GM21529 (cell line): ENCODE data around the gene DCLRE1B.
"Not testable (repeated sequence)": the region's sequence is repeated elsewhere in the genome, so short reads cannot be mapped to it uniquely, and the experiment has no call there.

Experiments
- ATAC-seq: cut with Tn5 transposase; IDR thresholded peaks from one replicate; pipeline ENCODE4 v1.9.1; 2021; ENCODE audit not compliant: unreplicated experiment

DCLRE1B gene

DNA sequence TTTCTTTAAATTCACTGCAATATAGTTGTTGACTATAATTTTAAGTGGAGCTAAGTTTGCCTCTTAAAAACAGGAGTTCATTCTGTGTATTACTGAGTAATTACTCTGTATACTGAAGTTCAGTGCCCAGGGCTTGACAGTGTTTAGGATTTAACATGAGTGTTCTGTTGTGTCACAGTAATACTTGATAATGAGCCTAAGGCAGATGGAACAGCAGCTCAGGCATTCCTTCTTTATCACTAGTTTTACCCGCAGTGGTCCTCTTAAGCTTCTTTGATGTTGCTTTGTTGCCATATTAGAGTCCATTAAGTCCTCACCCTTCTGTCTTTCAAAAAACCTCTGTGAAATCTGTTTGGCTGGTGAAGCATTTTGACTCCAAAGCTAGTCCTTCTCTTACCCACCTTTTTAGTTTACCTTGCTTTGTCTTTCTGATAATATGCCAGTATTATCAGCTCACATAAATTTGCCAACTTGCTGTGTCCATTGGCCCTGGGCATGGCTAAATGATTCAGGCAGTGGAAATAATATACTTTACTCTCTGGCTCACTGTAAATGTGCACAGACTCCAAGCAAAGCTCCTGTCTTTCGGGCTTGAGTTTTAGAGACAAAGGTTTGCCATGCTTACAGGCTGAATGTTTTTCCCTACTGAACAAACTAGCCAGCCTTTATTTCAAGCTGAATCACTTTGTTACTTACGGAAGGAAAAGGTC is 41.7 kb downstream of the DCLRE1B start:
- no peak for ATAC-seq

DNA sequence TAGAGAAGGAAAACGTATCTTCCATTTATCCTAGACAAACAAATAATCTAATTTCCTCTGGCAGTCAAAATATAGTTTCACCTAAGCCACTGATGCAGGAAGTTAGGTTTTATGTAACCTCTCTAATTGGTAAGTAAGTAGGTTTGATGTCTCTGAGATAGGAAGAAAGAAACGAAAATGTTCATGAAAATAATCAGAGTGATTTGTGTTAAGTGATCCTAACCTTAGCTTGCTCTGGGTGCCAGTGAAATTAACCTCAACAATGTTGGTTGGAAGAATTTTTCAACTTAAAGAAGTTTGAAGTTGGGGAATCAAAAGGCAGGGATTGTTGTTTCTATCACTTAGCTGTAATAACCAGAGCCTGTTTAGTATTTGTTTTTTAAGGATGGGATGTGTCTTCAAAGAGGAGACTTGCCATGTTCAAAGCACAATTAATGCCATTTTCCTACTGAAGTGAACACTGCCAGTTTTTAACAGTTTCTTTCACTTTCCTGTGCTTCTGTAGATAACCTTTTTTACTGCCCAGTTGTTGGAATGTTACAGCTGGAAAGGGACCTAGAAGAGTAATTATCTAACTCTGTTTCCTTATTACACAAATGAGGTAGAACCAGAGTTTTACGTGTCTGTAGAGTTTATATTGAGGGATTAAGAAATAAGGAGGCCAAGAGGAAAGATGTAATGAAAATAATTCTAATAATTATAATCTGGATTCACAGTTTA is 42.4 kb downstream of the DCLRE1B start:
- ATAC-seq, result no peak

DNA sequence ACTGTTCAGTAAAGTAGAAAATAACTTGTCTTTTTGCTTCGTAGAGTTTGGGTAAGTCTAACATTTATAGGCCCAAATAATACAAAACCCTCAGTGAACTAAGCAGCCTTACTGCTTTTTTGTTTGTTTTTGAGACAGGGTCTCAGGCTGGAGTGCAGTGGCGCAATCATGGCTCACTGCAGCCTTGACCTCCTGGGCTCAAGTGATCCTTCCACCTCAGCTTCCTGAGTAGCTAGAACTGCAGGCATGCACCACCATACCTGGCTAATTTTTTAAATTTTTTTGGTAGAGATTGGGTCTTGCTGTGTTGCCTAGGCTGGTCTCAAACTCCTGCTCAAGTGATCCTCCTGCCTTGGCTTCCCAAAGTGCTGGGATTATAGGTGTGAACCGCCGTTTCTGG is 43.0 kb downstream of the DCLRE1B start:
- ATAC-seq, result not testable (repeated sequence)

DNA sequence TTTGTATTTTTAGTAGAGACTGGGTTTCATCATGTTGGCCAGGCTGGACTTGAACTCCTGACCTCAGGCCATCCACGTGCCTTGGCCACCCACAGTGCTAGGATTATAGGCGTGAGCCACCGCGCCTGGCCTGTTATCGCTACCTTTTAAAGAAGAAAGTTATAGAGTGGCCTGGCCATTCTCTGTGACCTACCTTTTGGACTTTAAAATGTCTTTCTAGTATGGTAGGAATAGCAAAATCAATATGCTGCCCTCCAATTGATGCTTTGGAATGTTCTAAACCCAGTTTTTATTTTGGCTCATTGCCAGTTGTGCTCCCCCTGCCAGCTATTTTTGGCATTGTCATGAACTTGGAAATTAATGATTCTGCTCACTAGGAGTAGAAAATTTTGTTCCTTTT is 43.9 kb downstream of the DCLRE1B start:
- ATAC-seq, result no peak

DNA sequence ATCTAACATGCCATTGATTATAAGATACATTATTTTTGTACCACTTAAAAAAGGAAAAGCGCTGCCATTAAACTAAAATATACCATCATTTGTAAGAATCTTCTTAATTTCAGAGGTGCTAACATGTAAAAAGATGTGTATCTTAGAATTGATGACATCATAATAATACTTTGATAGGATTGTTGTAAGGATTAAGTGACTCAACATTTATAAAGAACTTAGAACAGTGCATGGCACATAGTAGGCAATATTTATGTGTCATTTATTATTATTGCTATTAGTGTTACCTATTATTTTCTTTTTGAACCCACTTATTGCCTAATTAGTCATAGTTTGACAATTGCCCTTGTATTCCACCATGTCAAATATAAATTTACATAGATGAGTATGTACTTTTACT is 45.8 kb downstream of the DCLRE1B start:
- ATAC-seq, result no peak

DNA sequence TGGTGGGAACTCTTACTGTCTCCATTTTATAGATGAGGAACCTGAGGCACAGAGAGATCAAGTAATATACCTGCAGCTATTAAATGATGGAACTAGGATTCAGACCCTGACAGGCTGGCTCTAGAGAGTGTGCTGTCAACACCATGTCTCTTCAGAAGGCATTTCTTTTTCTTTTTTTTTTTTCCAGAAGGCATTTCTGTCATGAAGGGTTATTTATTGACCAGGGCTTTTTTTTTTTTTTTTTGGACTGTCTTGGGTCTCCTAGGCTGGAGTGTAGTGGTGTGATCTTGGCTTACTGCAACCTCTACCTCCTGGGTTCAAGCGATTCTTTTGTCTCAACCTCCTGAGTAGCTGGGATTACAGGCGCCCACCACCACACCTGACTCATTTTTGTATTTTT is 46.6 kb downstream of the DCLRE1B start:
- no peak for ATAC-seq

DNA sequence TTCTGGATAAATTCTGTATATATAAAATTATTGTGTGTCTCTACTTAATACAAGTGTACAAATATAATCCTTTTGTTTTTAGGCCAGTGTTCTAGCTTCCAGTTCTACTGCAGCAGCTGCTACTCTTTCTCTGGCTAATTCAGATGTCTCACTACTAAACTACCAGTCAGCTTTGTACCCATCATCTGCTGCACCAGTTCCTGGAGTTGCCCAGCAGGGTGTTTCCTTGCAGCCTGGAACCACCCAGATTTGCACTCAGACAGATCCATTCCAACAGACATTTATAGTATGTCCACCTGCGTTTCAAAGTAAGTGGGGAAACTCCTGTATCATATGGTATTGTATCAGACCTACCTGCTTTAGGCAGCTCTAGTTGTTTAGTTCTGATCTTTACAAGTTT is 52.9 kb downstream of the DCLRE1B start:
- no peak for ATAC-seq

DNA sequence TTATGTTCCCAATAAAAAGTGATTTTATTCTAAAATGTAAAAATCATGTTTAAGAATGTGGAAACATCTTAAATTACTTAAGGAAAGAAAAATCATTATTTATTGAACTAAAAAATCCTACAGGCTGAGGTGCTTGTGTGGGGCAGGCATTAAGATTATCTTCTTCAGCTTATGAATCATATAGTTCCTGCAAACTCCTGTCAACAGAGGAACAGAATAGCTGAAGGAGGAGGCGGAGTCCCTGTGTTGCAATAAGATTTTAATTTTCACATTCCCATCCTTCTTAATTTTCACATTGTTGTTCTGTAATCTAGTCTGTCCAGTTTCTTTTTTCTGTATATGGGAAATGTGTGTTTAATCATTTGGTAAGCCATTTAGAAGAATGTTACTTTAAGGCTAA is 53.6 kb downstream of the DCLRE1B start:
- ATAC-seq, result no peak

DNA sequence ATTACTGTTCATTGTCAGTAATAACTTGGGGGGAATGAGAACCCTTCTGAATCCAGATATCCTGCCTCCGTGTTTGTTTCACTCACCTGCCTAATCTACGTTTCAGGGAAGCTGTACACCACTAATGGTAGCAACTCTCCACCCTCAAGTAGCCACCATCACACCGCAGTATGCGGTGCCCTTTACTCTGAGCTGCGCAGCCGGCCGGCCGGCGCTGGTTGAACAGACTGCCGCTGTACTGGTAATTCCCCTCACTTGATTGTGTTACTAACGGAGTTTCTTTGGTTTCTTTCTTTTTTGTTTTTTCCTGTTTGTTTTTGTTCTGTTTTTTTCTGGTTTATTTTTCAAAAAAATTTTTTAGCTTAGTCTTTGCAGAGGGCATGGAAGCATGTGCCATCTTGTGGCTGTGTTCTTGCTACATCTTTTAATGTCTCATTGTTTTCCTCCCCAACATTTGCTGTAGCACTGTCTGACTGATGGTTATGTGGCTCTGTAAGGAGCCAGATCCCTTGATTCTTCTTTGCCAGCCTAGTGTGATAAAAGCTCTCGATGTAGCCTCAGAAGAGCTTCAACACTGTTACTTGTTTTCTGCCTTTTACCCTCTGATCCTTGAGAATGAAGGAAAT is 58.3 kb downstream of the DCLRE1B start:
- ATAC-seq, result no peak
